ENCODE measurements around the gene SPOCK1. TPM values are rescaled to one million over a fixed set of nuclear protein-coding genes. Genes with fewer than 3 reads are reported as not detected.

The SPOCK1 gene
- polyA plus RNA-seq, 3 donors, result 1.8 to 5.7 (median 2.1) TPM

DNA sequence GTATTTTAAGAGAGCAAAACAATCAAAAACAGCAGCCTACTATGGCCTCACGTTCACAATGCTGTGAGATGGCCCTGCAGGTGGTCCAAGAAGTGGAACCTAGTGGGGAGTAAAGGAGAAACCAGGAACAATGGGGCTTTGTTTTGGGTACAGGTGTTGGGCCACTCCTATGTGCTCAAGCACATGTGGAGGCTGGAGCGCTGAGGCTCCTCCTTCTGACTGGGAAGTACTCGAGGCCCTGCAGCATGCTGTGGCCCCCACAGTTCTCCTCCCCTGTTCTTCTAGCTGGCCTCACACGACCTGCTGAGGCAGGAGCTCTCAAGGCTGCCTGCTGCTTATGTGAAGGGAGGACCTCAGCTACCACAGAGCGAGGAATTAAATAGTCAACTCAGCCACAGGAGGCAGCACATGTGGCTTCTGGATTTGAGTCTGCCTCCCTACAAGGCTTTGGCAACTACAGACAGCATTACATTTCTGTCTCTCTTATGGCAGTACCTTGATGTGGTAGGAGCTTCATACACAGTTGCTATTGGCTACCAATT, 482.3 kb downstream of the SPOCK1 start:
- WGBS (ENCODE audit: insufficient coverage), result 57% methylated on average over 4 of the region's 5 CpGs
- peaks cover 0 to 3% (median 0%) of the 10 kb centered on the region in 7 donors for H3K9me3 Mint-ChIP-seq

DNA sequence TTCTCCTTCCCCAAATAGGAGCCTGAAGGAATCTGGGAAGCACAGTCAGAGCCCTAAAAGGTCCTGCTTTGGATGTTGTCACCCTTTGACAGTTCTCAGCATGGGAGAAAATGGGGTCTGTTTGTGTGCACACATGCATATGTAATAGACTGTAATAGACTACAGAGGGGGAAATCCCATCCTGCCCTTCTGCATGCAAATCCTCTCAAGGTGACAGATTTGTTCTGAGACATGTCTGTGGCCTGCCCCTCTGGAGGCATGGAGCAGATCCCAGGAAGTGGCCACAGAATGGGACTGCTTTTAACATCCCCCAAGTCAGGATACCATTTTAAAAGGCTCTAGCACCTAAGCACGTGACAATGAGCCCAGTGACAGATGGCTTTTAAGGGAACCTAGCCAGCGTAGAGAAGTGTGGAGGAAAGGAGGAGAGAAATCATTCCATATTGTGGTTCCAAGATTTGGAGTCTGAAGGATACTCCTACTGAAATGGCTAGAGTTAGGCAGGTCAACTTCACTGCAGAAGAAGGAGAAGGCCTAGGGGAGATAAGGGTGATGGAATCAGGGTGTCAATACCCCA, 483.5 kb downstream of the SPOCK1 start:
- Mint-ChIP-seq H3K27ac (no peak overlapping the region), H3K4me1 (no peaks in the 10 kb centered on the region), H3K27me3 (ENCODE audit: low read depth in 3 of 3) (peaks cover 0 to 3% (median 0%) of the 10 kb centered on the region in 3 donors), H3K9me3 (peaks cover 0 to 3% (median 0%) of the 10 kb centered on the region in 7 donors), H3K4me3 (no peak overlapping the region), H3K36me3 (no peaks in the 10 kb centered on the region)
- WGBS (ENCODE audit: insufficient coverage), result 92% methylated on average over 2 of the region's 2 CpGs
- Histone ChIP-seq H3K9me3 (replicated peaks in 1 of 2; ENCODE audit: control insufficient read depth in 1 of 2, insufficient read depth in 1 of 2, low read length in 2 of 2) (no peaks in the 10 kb centered on the region), H3K4me3 (replicated peaks in 1 of 3; ENCODE audit: low read depth in 2 of 3, low read length in 3 of 3) (no peak overlapping the region), H3K27me3 (ENCODE audit: control insufficient read depth in 2 of 2, insufficient read depth in 2 of 2, low read length in 2 of 2) (no peaks in the 10 kb centered on the region), H4K20me1 (ENCODE audit: insufficient read depth, low read length) (no peaks in the 10 kb centered on the region), H3K79me2 (ENCODE audit: insufficient read depth, low read length) (no peaks in the 10 kb centered on the region), H3K4me2 (replicated peaks; ENCODE audit: extremely low read depth, low read length, poor library complexity, severe bottlenecking) (no peak overlapping the region), H3K27ac (ENCODE audit: low read depth in 1 of 2, low read length in 2 of 2) (no peak overlapping the region), H3K4me1 (ENCODE audit: control insufficient read depth in 1 of 2, insufficient read depth in 2 of 2, low read length in 2 of 2) (no peaks in the 10 kb centered on the region), H2AFZ (ENCODE audit: insufficient read depth, low read depth, low read length, poor library complexity, severe bottlenecking) (no peak overlapping the region), H3K36me3 (replicated peaks in 1 of 2; ENCODE audit: control insufficient read depth in 1 of 2, insufficient read depth in 2 of 2, low read length in 2 of 2) (no peaks in the 10 kb centered on the region), H3K9ac (ENCODE audit: insufficient read depth, low read length, poor library complexity, severe bottlenecking) (no peak overlapping the region)
- TF ChIP-seq, protein P1, sequence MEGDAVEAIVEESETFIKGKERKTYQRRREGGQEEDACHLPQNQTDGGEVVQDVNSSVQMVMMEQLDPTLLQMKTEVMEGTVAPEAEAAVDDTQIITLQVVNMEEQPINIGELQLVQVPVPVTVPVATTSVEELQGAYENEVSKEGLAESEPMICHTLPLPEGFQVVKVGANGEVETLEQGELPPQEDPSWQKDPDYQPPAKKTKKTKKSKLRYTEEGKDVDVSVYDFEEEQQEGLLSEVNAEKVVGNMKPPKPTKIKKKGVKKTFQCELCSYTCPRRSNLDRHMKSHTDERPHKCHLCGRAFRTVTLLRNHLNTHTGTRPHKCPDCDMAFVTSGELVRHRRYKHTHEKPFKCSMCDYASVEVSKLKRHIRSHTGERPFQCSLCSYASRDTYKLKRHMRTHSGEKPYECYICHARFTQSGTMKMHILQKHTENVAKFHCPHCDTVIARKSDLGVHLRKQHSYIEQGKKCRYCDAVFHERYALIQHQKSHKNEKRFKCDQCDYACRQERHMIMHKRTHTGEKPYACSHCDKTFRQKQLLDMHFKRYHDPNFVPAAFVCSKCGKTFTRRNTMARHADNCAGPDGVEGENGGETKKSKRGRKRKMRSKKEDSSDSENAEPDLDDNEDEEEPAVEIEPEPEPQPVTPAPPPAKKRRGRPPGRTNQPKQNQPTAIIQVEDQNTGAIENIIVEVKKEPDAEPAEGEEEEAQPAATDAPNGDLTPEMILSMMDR (IDR thresholded peaks at IDR 0.05), result no peak
- DNase-seq, result no peak
- intact Hi-C loops (cut with micrococcal nuclease), result no loop called here

More for the DNA sequence above, 482.3 kb downstream of the SPOCK1 start:
- no peaks in the 10 kb centered on the region for H3K9me3 ChIP-seq (replicated peaks in 1 of 2; ENCODE audit: control insufficient read depth in 1 of 2, insufficient read depth in 1 of 2, low read length in 2 of 2)
- TF ChIP-seq, protein P1 (IDR thresholded peaks at IDR 0.05), result no peak
- no peak overlapping the region for H3K4me3 ChIP-seq (replicated peaks in 1 of 3; ENCODE audit: low read depth in 2 of 3, low read length in 3 of 3)
- Mint-ChIP-seq H3K4me3 (no peak overlapping the region), H3K4me1 (no peaks in the 10 kb centered on the region), H3K36me3 (no peaks in the 10 kb centered on the region), H3K27ac (no peak overlapping the region), H3K27me3 (ENCODE audit: low read depth in 3 of 3) (peaks cover 0 to 3% (median 0%) of the 10 kb centered on the region in 3 donors)
- no peaks in the 10 kb centered on the region for H3K4me1 ChIP-seq (ENCODE audit: control insufficient read depth in 1 of 2, insufficient read depth in 2 of 2, low read length in 2 of 2)
- H3K4me2 ChIP-seq (replicated peaks; ENCODE audit: extremely low read depth, low read length, poor library complexity, severe bottlenecking), result no peak overlapping the region
- H3K9ac ChIP-seq (ENCODE audit: insufficient read depth, low read length, poor library complexity, severe bottlenecking), result no peak overlapping the region
- no peaks in the 10 kb centered on the region for H3K27me3 ChIP-seq (ENCODE audit: control insufficient read depth in 2 of 2, insufficient read depth in 2 of 2, low read length in 2 of 2)
- H3K27ac ChIP-seq (ENCODE audit: low read depth in 1 of 2, low read length in 2 of 2), result no peak overlapping the region
- H2AFZ ChIP-seq (ENCODE audit: insufficient read depth, low read depth, low read length, poor library complexity, severe bottlenecking), result no peak overlapping the region
- H3K79me2 ChIP-seq (ENCODE audit: insufficient read depth, low read length), result no peaks in the 10 kb centered on the region
- no peaks in the 10 kb centered on the region for H4K20me1 ChIP-seq (ENCODE audit: insufficient read depth, low read length)
- no peak for DNase-seq
- no peaks in the 10 kb centered on the region for H3K36me3 ChIP-seq (replicated peaks in 1 of 2; ENCODE audit: control insufficient read depth in 1 of 2, insufficient read depth in 2 of 2, low read length in 2 of 2)
- intact Hi-C loops (cut with micrococcal nuclease), result no loop called here
